Measurements from ENCODE around the gene C20orf173.
"Not testable (repeated sequence)": the region's sequence is repeated elsewhere in the genome, so short reads cannot be mapped to it uniquely, and the experiment has no call there.

C20orf173 gene

GRCh38 chr20:35560105-35560511 is 30.7 kb upstream of the C20orf173 start:
- DNase-seq (ENCODE audit: extremely low read depth, low read depth) = no peak
- no peak overlapping the region for H3K4me3 ChIP-seq (replicated peaks; ENCODE audit: low read depth, low read length)

GRCh38 chr20:35559042-35559693 is 29.7 kb upstream of the C20orf173 start:
- no peak for TF ChIP-seq CTCF (IDR thresholded peaks at IDR 0.05; ENCODE audit: low read depth, low read length, missing control alignments)
- H3K4me3 ChIP-seq (replicated peaks; ENCODE audit: low read depth, low read length) = no peak overlapping the region
- no peak for DNase-seq (ENCODE audit: extremely low read depth, low read depth)

More at GRCh38 chr20:35560105-35560511, 30.7 kb upstream of the C20orf173 start:
- no peak for TF ChIP-seq CTCF (IDR thresholded peaks at IDR 0.05; ENCODE audit: low read depth, low read length, missing control alignments)

GRCh38 chr20:35558451-35558850 is 29.0 kb upstream of the C20orf173 start:
- no peak for DNase-seq (ENCODE audit: extremely low read depth, low read depth)
- no peak for TF ChIP-seq CTCF (IDR thresholded peaks at IDR 0.05; ENCODE audit: low read depth, low read length, missing control alignments)
- H3K4me3 ChIP-seq (replicated peaks; ENCODE audit: low read depth, low read length) = no peak overlapping the region

- TF ChIP-seq CTCF (IDR thresholded peaks at IDR 0.05; ENCODE audit: low read depth, low read length, missing control alignments) = no peak
- DNase-seq (ENCODE audit: extremely low read depth, low read depth) = no peak
- H3K4me3 ChIP-seq (replicated peaks; ENCODE audit: low read depth, low read length) = no peak overlapping the region
Measured at GRCh38 chr20:35556871-35557270, 27.4 kb upstream of the C20orf173 start.

- no peak for DNase-seq (ENCODE audit: extremely low read depth, low read depth)
- H3K4me3 ChIP-seq (replicated peaks; ENCODE audit: low read depth, low read length) = no peak overlapping the region
- TF ChIP-seq CTCF (IDR thresholded peaks at IDR 0.05; ENCODE audit: low read depth, low read length, missing control alignments) = no peak
Measured at GRCh38 chr20:35555951-35556645, 26.6 kb upstream of the C20orf173 start.

- not testable (repeated sequence) for DNase-seq (ENCODE audit: extremely low read depth, low read depth); H3K4me3 ChIP-seq (replicated peaks; ENCODE audit: low read depth, low read length)
Measured at GRCh38 chr20:35555461-35555860, 26.0 kb upstream of the C20orf173 start.

- DNase-seq (ENCODE audit: extremely low read depth, low read depth) = no peak
- no peak for TF ChIP-seq CTCF (IDR thresholded peaks at IDR 0.05; ENCODE audit: low read depth, low read length, missing control alignments)
- no peak overlapping the region for H3K4me3 ChIP-seq (replicated peaks; ENCODE audit: low read depth, low read length)
Measured at GRCh38 chr20:35552914-35553313, 23.5 kb upstream of the C20orf173 start.
